K562 (cell line): ENCODE measurements around the gene MAPK1IP1L. TPM values are rescaled to one million over a fixed set of nuclear protein-coding genes. Genes with fewer than 3 reads are reported as not detected.

Source experiments
- AFF4 ChIP-seq: sonication (generic); formaldehyde crosslinking; IDR thresholded peaks from 2 replicates; pipeline ENCODE4 v1.8.0; 2023; ENCODE audit warnings: mild to moderate bottlenecking, missing genetic modification reagents
- ATF1 ChIP-seq, 2 experiments: fragments of 450-650 bp in 1 of 2; IDR thresholded peaks; 2 replicates each; pipeline ENCODE4 v1.6.1; 2016; ENCODE audit warnings: missing compliant biosample characterization in 1 of 2, missing genetic modification characterization in 1 of 2
- ATF7 ChIP-seq: fragments of 450-650 bp; IDR thresholded peaks from 2 replicates; pipeline ENCODE4 v1.7.1; 2014; ENCODE audit warnings: mild to moderate bottlenecking, moderate library complexity
- CREM ChIP-seq: IDR thresholded peaks from 2 replicates; pipeline ENCODE4 v1.6.1; 2014; ENCODE audit warnings: antibody characterized with exemption, low read depth
- DPF2 ChIP-seq: fragments of 450-650 bp; IDR thresholded peaks from 2 replicates; pipeline ENCODE4 v1.6.1; 2016
- EGR1 ChIP-seq: fragments of 450-650 bp; conservative IDR thresholded peaks from 2 replicates; pipeline ENCODE4 v1.6.1; 2017; ENCODE audit warnings: mild to moderate bottlenecking
- GATAD2B ChIP-seq: fragments of 450-650 bp; IDR thresholded peaks from 2 replicates; pipeline ENCODE4 v1.6.1; 2017; ENCODE audit warnings: mild to moderate bottlenecking, borderline replicate concordance
- HLTF ChIP-seq: fragments of 450-650 bp; IDR thresholded peaks from 2 replicates; pipeline ENCODE4 v1.6.1; 2016
- IFI16 ChIP-seq: fragments of 250-450 bp; sonication (Bioruptor Pico); IDR thresholded peaks from 2 replicates; pipeline ENCODE4 v2.1.2; 2022; ENCODE audit warnings: mild to moderate bottlenecking, inconsistent platforms
- LARP7 ChIP-seq: fragments of 450-650 bp; IDR thresholded peaks from 2 replicates; pipeline ENCODE4 v1.6.1; 2016
- MEF2A ChIP-seq: IDR thresholded peaks from 2 replicates; pipeline ENCODE4 v1.6.1; 2011; ENCODE audit warnings: low read depth, mild to moderate bottlenecking, low read length, moderate library complexity; ENCODE audit not compliant: control insufficient read depth
- NFXL1 ChIP-seq: fragments of 450-650 bp; formaldehyde crosslinking; IDR thresholded peaks from 2 replicates; pipeline ENCODE4 v1.4.0; 2021; ENCODE audit warnings: mild to moderate bottlenecking
- POLR2A ChIP-seq: fragments of 450-650 bp; conservative IDR thresholded peaks from 2 replicates; pipeline ENCODE4 v1.6.1; 2016
- RBM25 ChIP-seq: fragments of 200-400 bp; formaldehyde crosslinking; IDR thresholded peaks from 2 replicates; pipeline ENCODE4 v1.6.1; 2018; ENCODE audit warnings: low read length, low read depth, moderate library complexity; ENCODE audit not compliant: severe bottlenecking
- SMARCA5 ChIP-seq: fragments of 450-650 bp; IDR thresholded peaks from 2 replicates; pipeline ENCODE4 v1.6.1; 2016
- TAF9B ChIP-seq: fragments of 450-650 bp; IDR thresholded peaks from 2 replicates; pipeline ENCODE4 v1.6.1; 2018; ENCODE audit warnings: mild to moderate bottlenecking; ENCODE audit not compliant: partially characterized antibody
- YBX1 ChIP-seq: fragments of 450-650 bp; IDR thresholded peaks from 2 replicates; pipeline ENCODE4 v1.7.1; 2016; ENCODE audit warnings: mild to moderate bottlenecking
- ZNF175 ChIP-seq: fragments of 200-800 bp; sonication (Bioruptor generic); IDR thresholded peaks from 2 replicates; pipeline ENCODE4 v1.6.1; 2016; ENCODE audit warnings: low read depth, mild to moderate bottlenecking, missing genetic modification characterization, missing compliant biosample characterization
- ZNF282 ChIP-seq: sonication (generic); formaldehyde crosslinking; IDR thresholded peaks from 2 replicates; pipeline ENCODE4 v1.8.1; 2023; ENCODE audit warnings: missing genetic modification reagents
- ZNF384 ChIP-seq: IDR thresholded peaks from 2 replicates; pipeline ENCODE4 v1.6.1; 2012; ENCODE audit warnings: low read depth, low read length, improper control_type of control experiment
- ZNF778 ChIP-seq: fragments of 450-650 bp; formaldehyde crosslinking; IDR thresholded peaks from 2 replicates; pipeline ENCODE4 v1.4.0; 2020; ENCODE audit warnings: mild to moderate bottlenecking, moderate library complexity
- polyA plus RNA-seq, 8 experiments: library from polyadenylated mRNA; depleted of rRNA in 4 of 8; stranded (reverse) in 5 of 8; unstranded in 3 of 8; fragments of >200 nt; fragmentation: Nextera tagmentation in 2 of 8; fragmentation: Illumina TruSeq in 1 of 8; extraction: Ambion mirVana in 2 of 8; extraction: Trizol in 1 of 8; gene quantifications; 2 replicates each; pipeline versions ENCODE4 v1.2.1 to v1.2.3, GENCODE V29; 2011 to 2014; ENCODE audit warnings: inconsistent platforms in 1 of 8, missing spikeins in 1 of 8
- total RNA-seq, 7 experiments: library from RNA; depleted of rRNA in 6 of 7; stranded (reverse); fragments of >200 nt in 6 of 7; fragmentation: Illumina TruSeq in 2 of 7; extraction: Trizol in 2 of 7; gene quantifications; 2 replicates each; pipeline versions ENCODE4 v1.2.1 to v1.2.3, GENCODE V29; 2011 to 2021; ENCODE audit warnings: low replicate concordance in 1 of 7
- TF ChIP-seq, protein P1 (sequence below): IDR thresholded peaks from 2 replicates; pipeline ENCODE4 v1.6.1; 2012; ENCODE audit warnings: low read depth, low read length, improper control_type of control experiment, borderline replicate concordance
- TF ChIP-seq, protein P2 (sequence below): sonication (generic); formaldehyde crosslinking; IDR thresholded peaks from 2 replicates; pipeline ENCODE4 v1.8.1; 2023; ENCODE audit warnings: mild to moderate bottlenecking, missing genetic modification reagents, moderate library complexity

Gene MAPK1IP1L
- total and polyA plus RNA-seq, 9 of the 15 experiments (the other 6 are each of a cell fraction or from before 2014, with no cell fraction given): 32.7 to 99.4 (median 49.8) TPM

DNA sequence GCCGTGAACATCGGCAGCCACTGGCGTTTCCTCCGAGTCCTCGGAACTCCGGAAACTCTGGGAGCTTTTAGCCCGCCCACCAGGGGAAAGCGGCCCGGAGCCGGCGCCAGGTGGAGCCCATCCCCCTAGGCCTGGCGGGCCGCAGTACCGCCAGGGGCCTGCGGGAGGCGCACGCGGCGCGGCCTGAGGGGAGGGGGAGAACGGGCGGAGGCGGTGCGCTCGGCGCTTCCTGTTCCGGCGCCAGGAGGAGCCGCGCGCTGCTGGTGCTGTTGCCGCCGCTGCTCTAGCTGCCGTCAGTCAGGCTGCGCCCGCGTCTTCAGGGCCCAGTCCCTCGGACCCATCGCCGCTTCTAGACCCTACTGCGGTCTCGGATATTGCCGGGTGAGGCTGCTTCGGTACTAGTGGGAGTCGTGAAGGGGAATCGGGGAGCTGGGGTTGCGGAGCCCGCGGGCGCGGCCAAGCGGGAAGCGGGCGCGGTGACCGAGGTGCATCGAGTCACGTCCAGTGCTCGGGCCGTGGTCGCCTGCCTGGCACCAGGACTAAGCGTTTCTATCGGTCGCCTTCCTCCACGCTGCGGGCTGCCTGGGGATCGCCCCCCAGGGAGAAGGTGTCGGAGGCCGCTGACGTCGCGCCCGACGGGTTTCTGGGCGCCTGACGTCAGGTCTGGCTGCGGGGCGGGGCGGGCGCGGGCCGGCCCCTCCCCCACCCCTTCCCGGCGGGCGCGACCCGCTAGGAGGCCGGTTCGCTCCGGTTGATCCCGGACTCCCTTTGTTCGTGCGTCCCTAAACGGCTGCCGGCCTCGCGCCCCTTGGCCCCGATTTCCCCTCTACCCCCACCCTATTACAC, at the start of gene MAPK1IP1L (continued):
- TF ChIP-seq TAF9B: peak; percentile 67
- peak; percentile 99 for TF ChIP-seq POLR2A
- 0 out of 2 replicates have a peak, but pooled peaks have one; percentile 70 for TF ChIP-seq ZNF175 (CRISPR knock-in tag)
- TF ChIP-seq SMARCA5: 0 out of 2 replicates have a peak, but pooled peaks have one; percentile 15
- TF ChIP-seq EGR1: peak; percentile 71
- TF ChIP-seq IFI16 (CRISPR knock-in tag): no peak
- peak; percentile 81; the same call in 1 of the 2 replicates for TF ChIP-seq ZNF282
- TF ChIP-seq AFF4 (CRISPR knock-in tag): peak; percentile 88; the same call in 1 of the 2 replicates
- no peak for TF ChIP-seq NFXL1 (CRISPR knock-in tag)
- 0 out of 2 replicates have a peak, but pooled peaks have one; percentile 6 for TF ChIP-seq DPF2
- no peak for TF ChIP-seq YBX1
- TF ChIP-seq RBM25: peak; percentile 27
- peak; percentile 10; the same call in 1 of the 2 replicates for TF ChIP-seq ZNF384
- TF ChIP-seq ATF1 (CRISPR knock-in tag; IDR thresholded peaks at IDR 0.05): peak; percentile 68
- peak; percentile 97 for TF ChIP-seq ATF1 (tag; IDR thresholded peaks at IDR 0.05)
- peak; percentile 83; the same call in 1 of the 2 replicates for TF ChIP-seq ATF7
- no peak for TF ChIP-seq MEF2A
- TF ChIP-seq, protein P1, sequence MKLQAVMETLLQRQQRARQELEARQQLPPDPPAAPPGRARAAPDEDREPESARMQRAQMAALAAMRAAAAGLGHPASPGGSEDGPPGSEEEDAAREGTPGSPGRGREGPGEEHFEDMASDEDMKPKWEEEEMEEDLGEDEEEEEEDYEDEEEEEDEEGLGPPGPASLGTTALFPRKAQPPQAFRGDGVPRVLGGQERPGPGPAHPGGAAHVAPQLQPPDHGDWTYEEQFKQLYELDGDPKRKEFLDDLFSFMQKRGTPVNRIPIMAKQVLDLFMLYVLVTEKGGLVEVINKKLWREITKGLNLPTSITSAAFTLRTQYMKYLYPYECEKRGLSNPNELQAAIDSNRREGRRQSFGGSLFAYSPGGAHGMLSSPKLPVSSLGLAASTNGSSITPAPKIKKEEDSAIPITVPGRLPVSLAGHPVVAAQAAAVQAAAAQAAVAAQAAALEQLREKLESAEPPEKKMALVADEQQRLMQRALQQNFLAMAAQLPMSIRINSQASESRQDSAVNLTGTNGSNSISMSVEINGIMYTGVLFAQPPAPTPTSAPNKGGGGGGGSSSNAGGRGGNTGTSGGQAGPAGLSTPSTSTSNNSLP: no peak
- TF ChIP-seq, protein P2, sequence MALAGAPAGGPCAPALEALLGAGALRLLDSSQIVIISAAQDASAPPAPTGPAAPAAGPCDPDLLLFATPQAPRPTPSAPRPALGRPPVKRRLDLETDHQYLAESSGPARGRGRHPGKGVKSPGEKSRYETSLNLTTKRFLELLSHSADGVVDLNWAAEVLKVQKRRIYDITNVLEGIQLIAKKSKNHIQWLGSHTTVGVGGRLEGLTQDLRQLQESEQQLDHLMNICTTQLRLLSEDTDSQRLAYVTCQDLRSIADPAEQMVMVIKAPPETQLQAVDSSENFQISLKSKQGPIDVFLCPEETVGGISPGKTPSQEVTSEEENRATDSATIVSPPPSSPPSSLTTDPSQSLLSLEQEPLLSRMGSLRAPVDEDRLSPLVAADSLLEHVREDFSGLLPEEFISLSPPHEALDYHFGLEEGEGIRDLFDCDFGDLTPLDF: peak; percentile 25; the same call in 1 of the 2 replicates
- peak; percentile 83; the same call in 1 of the 2 replicates for TF ChIP-seq GATAD2B
- TF ChIP-seq LARP7: peak; percentile 22; the same call in 1 of the 2 replicates
- peak; percentile 95 for TF ChIP-seq CREM
- peak; percentile 59; the same call in 1 of the 2 replicates for TF ChIP-seq HLTF
- no peak for TF ChIP-seq ZNF778 (CRISPR knock-in tag)
